ENCODE results near the gene DNAJC6.

DNA sequence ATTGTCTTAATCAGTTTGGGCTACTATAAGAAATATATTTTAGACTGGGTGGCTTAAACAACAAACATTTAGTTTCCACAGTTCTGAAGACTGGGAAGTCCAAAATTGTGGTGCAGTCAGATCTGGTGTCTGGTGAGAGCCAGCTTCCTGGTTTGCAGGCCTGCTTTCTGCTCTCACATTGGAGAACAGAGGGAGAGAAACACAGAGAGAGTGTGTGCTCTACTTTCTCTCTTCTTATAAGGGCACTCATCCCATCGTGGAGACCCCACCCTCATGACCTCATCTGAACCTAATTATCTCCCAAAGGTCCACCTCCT is 115.2 kb downstream of the DNAJC6 start:
- TF ChIP-seq, protein P1, sequence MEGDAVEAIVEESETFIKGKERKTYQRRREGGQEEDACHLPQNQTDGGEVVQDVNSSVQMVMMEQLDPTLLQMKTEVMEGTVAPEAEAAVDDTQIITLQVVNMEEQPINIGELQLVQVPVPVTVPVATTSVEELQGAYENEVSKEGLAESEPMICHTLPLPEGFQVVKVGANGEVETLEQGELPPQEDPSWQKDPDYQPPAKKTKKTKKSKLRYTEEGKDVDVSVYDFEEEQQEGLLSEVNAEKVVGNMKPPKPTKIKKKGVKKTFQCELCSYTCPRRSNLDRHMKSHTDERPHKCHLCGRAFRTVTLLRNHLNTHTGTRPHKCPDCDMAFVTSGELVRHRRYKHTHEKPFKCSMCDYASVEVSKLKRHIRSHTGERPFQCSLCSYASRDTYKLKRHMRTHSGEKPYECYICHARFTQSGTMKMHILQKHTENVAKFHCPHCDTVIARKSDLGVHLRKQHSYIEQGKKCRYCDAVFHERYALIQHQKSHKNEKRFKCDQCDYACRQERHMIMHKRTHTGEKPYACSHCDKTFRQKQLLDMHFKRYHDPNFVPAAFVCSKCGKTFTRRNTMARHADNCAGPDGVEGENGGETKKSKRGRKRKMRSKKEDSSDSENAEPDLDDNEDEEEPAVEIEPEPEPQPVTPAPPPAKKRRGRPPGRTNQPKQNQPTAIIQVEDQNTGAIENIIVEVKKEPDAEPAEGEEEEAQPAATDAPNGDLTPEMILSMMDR (IDR thresholded peaks at IDR 0.05), result no peak
- TF ChIP-seq POLR2A (IDR thresholded peaks at IDR 0.05), result no peak
